ENCODE results near the gene WBP1.
"Not testable (repeated sequence)": the region's sequence is repeated elsewhere in the genome, so short reads cannot be mapped to it uniquely, and the experiment has no call there.

WBP1 gene

DNA sequence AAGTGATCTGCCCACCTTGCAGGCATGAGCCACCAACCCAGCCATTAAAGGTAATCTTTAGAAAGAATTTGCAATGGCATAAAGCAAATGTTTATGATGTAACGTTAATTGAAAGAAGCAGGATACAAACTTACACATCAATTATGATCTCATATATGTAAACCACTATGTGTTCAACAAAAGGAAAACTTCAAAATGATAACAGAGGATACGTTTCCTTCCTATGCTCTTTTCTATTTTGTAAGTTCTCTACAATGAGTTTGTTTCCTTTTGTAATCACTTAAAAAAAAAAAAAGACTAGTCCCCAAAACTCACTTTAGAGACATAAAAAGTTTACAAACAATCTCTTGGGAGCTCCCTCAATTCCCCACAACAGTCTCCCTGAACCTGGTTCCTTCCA lies 38.2 kb upstream of the WBP1 start:
- H2AFZ ChIP-seq (ENCODE audit: low read length, unreplicated experiment), result no peak overlapping the region
- H3K27me3 ChIP-seq (ENCODE audit: insufficient read depth, low read length), result no peaks in the 10 kb centered on the region
- no peaks in the 10 kb centered on the region for H3K79me2 ChIP-seq (ENCODE audit: control insufficient read depth, insufficient read depth, low read length, unreplicated experiment)
- H3K4me3 ChIP-seq (ENCODE audit: low read depth, low read length), result no peak overlapping the region
- peaks cover 1% of the 10 kb centered on the region; the same call in 1 of the 2 replicates for H3K36me3 ChIP-seq (ENCODE audit: insufficient read depth, low read length)
- peaks cover 3% of the 10 kb centered on the region for H3K4me1 ChIP-seq (ENCODE audit: control insufficient read depth, insufficient read depth, low read length, unreplicated experiment)
- no peak overlapping the region for H3K27ac ChIP-seq (ENCODE audit: low read depth, low read length)

DNA sequence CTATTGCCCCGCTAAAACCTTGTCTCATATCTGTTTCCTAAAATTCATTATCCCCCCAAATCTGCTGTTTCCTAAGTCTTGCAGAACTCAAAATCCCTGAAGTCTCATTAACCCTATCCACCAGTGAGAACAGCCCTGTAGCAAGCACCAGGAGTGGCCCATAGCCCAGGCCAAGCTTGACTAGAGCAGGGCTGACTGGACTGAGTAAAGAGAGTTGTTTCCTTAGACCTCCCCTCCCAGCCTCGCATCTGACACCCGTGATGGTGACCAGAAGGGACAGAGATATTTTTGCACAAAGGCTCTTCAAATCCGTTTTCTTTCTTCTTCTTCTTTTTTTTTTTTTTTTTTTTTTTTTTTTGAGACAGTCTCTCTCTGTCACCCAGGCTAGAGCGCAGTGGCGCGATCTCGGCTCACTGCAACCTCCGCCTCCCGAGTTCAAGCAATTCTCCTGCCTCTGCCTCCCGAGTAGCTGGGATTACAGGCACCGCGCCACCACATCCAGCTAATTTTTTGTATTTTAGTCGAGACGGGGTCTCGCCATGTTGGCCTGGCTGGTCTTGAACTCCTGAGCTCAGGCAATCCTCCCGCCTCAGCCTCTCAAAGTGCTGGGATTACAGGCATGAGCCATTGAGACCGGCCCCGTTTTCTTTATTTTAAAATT lies 37.7 kb upstream of the WBP1 start:
- H3K4me3 ChIP-seq (ENCODE audit: low read depth, low read length), result peak overlapping the region; percentile 92
- not testable (repeated sequence) for H3K36me3 ChIP-seq (ENCODE audit: insufficient read depth, low read length); H3K27me3 ChIP-seq (ENCODE audit: insufficient read depth, low read length); H3K4me1 ChIP-seq (ENCODE audit: control insufficient read depth, insufficient read depth, low read length, unreplicated experiment); H3K79me2 ChIP-seq (ENCODE audit: control insufficient read depth, insufficient read depth, low read length, unreplicated experiment)
- peak overlapping the region; percentile 82 for H3K27ac ChIP-seq (ENCODE audit: low read depth, low read length)
- peak overlapping the region; percentile 70 for H2AFZ ChIP-seq (ENCODE audit: low read length, unreplicated experiment)

DNA sequence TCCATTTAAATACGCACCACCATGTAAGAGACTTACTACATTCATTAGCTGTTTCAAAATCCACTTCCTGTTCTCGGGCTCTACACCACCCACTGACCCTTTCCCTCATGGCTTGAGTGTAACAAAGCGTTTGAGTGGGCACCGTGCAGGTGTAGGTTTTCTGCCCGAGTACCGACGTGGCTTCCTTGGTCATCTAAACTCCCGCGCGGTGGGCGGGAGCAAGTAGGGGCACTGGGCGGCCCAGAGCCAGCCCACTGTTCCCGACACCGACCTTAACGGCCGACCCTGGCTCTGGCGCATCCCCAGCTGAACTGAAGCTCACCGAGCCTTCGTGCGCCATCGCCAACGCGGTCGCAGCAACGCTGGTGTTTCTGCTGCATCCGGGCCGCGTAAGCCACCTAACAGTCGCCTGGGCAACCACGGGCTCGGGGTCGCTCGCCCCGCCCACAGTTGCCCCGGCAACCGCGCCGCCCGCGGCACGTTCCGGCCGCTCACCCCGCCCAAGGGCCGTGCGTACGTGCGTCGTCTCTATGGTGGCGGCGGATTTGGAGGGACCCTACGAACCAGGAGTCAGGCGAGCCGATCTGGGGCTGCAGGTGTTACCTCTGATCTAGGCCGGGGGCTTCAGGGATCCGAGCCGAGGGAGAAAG lies 36.9 kb upstream of the WBP1 start, which contains the start of the genes C2orf81 and WDR54:
C2orf81 (minus strand) TSS at position 399 of the 650 bp plus-strand sequence; CDS start at position 340, 59 bp downstream.
WDR54 (plus strand) TSS at position 510 of the 650 bp plus-strand sequence. CDS start 424 bp downstream, outside the sequence.
- Histone ChIP-seq H2AFZ (ENCODE audit: low read length, unreplicated experiment) (peak within 1 kb of the TSS; percentile 79), H3K27me3 (ENCODE audit: insufficient read depth, low read length) (no peaks in the 10 kb centered on the region), H3K4me3 (ENCODE audit: low read depth, low read length) (peak within 1 kb of the TSS; percentile 92), H3K4me1 (ENCODE audit: control insufficient read depth, insufficient read depth, low read length, unreplicated experiment) (peaks cover 3% of the 10 kb centered on the region), H3K79me2 (ENCODE audit: control insufficient read depth, insufficient read depth, low read length, unreplicated experiment) (no peaks in the 10 kb centered on the region), H3K27ac (ENCODE audit: low read depth, low read length) (peak within 1 kb of the TSS; percentile 82), H3K36me3 (ENCODE audit: insufficient read depth, low read length) (peaks cover 4% of the 10 kb centered on the region; the same call in 1 of the 2 replicates)

DNA sequence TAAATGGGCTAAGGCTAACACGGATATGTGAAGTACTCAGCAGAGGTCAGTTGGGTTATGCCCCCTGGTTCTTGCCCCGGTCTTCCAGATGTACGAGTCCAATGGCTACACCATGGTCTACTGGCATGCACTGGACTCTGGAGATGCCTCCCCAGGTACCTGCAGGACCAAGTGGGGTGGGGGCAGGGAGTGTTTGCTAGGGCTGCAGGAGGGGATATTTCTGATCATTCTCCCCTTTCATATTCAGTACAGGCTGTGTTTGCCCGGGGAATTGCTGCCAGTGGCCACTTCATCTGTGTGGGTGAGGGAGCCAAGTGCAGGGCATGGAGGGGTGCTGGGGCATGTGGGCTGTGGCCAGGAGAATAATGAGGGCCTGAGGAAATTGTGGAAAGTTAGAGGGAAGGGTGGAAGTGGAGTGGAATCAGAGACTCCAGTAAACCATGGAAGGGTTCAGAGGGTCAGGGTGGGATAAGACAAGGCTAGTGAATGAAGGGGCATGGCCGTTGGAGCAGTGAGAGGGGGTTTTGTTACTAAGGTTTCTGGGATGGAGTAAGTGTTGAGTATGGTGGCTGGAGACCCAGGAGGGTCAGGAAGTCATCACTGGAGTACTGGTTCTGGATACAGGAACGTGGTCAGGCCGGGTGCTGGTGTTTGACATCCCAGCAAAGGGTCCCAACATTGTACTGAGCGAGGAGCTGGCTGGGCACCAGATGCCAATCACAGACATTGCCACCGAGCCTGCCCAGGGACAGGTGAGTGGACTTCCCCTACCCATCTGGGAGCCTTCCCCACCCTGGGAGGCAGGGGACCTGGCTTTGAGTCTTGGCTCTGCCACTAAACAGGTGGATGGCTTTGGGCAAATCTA lies 34.8 kb upstream of the WBP1 start:
- H2AFZ ChIP-seq (ENCODE audit: low read length, unreplicated experiment), result no peak overlapping the region
- H3K4me3 ChIP-seq (ENCODE audit: low read depth, low read length), result no peak overlapping the region
- H3K36me3 ChIP-seq (ENCODE audit: insufficient read depth, low read length), result peaks cover 4% of the 10 kb centered on the region; the same call in 1 of the 2 replicates
- H3K4me1 ChIP-seq (ENCODE audit: control insufficient read depth, insufficient read depth, low read length, unreplicated experiment), result peaks cover 3% of the 10 kb centered on the region
- H3K27ac ChIP-seq (ENCODE audit: low read depth, low read length), result no peak overlapping the region
- H3K79me2 ChIP-seq (ENCODE audit: control insufficient read depth, insufficient read depth, low read length, unreplicated experiment), result no peaks in the 10 kb centered on the region
- H3K27me3 ChIP-seq (ENCODE audit: insufficient read depth, low read length), result no peaks in the 10 kb centered on the region

DNA sequence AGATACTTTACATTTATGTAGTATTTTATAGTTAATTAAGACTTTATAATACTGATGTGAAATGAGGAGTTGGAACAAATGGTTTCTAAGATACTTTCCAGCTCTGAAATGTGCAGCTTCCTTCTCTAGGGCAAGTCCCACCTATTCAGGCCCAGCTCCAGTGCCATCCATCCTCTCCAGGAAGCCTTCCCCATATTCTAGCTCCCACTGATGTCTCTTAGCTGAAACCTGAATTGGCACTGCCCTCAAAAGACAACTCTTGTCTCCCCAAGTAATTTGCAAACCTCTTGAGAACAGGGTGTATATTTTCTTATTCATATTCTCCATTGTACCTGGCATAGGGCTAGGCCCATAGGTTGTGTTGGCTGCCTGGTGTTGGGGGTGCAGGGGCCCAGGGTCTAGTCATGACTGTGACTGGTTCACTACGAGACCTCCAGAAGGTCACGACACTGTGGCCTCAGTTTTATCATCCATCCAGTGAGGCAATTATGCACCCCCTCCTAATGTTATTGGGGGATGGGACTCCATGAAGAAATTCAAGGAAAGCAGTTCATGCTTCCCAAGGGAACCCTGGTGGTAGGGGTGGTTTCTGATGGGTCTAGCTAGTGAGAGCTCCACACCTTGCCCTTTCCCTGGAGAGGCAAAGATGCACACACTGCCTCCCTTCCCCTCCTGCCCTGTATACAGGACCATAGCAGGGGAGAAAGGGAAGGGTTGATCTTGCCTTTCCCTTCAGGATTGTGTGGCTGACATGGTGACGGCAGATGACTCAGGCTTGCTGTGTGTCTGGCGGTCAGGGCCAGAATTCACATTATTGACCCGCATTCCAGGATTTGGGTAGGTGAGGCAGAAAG lies 33.9 kb upstream of the WBP1 start:
- Histone ChIP-seq H3K4me1 (ENCODE audit: control insufficient read depth, insufficient read depth, low read length, unreplicated experiment) (peaks cover 1% of the 10 kb centered on the region), H3K27ac (ENCODE audit: low read depth, low read length) (no peak overlapping the region), H3K27me3 (ENCODE audit: insufficient read depth, low read length) (no peaks in the 10 kb centered on the region), H2AFZ (ENCODE audit: low read length, unreplicated experiment) (no peak overlapping the region), H3K79me2 (ENCODE audit: control insufficient read depth, insufficient read depth, low read length, unreplicated experiment) (no peaks in the 10 kb centered on the region), H3K36me3 (ENCODE audit: insufficient read depth, low read length) (peaks cover 4% of the 10 kb centered on the region; the same call in 1 of the 2 replicates), H3K4me3 (ENCODE audit: low read depth, low read length) (no peak overlapping the region)

DNA sequence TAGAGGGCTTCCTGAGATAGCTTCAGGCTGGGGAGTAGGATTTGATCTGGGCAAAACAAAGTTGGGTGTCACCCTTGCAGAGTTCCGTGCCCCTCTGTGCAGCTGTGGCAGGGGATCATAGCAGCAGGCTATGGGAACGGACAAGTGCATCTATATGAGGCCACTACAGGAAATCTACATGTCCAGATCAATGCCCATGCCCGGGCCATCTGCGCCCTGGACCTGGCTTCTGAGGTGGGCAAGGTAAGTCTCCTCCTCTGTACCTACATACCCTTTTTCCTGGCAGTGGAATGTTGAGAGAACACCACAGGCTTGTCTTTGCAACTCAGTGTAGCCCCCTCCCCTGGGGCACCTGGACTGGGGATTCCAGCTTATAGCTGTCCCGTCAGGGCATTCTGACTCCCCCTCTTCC lies 33.2 kb upstream of the WBP1 start:
- no peak overlapping the region for H3K4me3 ChIP-seq (ENCODE audit: low read depth, low read length)
- no peaks in the 10 kb centered on the region for H3K27me3 ChIP-seq (ENCODE audit: insufficient read depth, low read length)
- H3K36me3 ChIP-seq (ENCODE audit: insufficient read depth, low read length), result peaks cover 4% of the 10 kb centered on the region; the same call in 1 of the 2 replicates
- no peaks in the 10 kb centered on the region for H3K79me2 ChIP-seq (ENCODE audit: control insufficient read depth, insufficient read depth, low read length, unreplicated experiment)
- no peak overlapping the region for H3K27ac ChIP-seq (ENCODE audit: low read depth, low read length)
- no peaks in the 10 kb centered on the region for H3K4me1 ChIP-seq (ENCODE audit: control insufficient read depth, insufficient read depth, low read length, unreplicated experiment)
- no peak overlapping the region for H2AFZ ChIP-seq (ENCODE audit: low read length, unreplicated experiment)

DNA sequence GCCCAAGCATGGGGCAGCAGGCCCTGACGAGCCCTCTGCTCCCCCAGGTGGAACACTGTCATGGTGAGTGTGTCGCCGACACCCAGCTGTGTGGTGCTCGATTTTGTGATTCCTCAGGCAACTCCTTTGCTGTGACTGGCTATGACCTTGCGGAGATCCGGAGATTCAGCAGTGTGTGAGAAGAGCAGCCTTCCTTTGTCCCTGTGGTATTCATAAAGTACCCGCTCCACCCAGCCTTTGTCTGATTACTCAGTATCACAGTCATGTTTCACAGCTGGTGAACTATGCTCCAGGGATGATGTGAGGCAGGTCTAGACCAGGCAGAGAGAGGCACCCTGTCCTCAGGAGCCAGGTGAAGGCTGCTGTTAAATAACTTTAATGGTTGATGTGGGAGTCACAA lies 32.7 kb upstream of the WBP1 start:
- Histone ChIP-seq H3K4me1 (ENCODE audit: control insufficient read depth, insufficient read depth, low read length, unreplicated experiment) (no peaks in the 10 kb centered on the region), H3K79me2 (ENCODE audit: control insufficient read depth, insufficient read depth, low read length, unreplicated experiment) (no peaks in the 10 kb centered on the region), H3K27me3 (ENCODE audit: insufficient read depth, low read length) (no peaks in the 10 kb centered on the region), H2AFZ (ENCODE audit: low read length, unreplicated experiment) (no peak overlapping the region), H3K27ac (ENCODE audit: low read depth, low read length) (no peak overlapping the region), H3K4me3 (ENCODE audit: low read depth, low read length) (no peak overlapping the region), H3K36me3 (ENCODE audit: insufficient read depth, low read length) (peaks cover 4% of the 10 kb centered on the region; the same call in 1 of the 2 replicates)

DNA sequence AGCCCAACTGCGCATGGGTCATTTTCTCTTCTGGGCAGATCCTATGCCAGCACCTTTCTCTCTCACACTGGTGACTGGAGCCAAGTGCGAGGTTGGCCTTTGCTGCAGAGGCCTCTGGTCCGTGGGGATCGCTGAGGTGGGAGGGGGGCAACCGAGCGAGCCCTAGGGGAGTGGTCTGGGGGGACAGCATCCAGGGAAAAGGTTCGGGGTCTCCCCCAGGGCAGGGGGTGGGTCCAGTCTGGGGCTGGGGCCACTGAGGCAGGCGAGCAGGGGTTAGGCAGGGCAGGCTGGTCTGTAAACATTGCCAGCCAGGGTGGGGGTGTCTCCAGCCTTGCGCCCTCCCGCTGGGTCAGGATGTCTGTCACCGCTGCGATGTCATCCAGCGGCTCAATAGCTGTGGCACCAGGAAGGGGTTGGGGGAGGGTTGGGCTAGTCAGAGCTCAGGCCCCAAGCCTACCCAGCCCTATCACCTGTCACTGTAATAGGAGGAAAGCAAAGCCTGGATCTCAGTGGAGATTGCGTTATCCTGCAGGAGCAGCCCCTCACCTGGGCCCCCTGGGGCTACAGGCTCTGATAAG lies 32.0 kb upstream of the WBP1 start:
- Histone ChIP-seq H3K79me2 (ENCODE audit: control insufficient read depth, insufficient read depth, low read length, unreplicated experiment) (no peaks in the 10 kb centered on the region), H3K4me1 (ENCODE audit: control insufficient read depth, insufficient read depth, low read length, unreplicated experiment) (no peaks in the 10 kb centered on the region), H3K36me3 (ENCODE audit: insufficient read depth, low read length) (peaks cover 4% of the 10 kb centered on the region; the same call in 1 of the 2 replicates), H2AFZ (ENCODE audit: low read length, unreplicated experiment) (no peak overlapping the region), H3K4me3 (ENCODE audit: low read depth, low read length) (no peak overlapping the region), H3K27me3 (ENCODE audit: insufficient read depth, low read length) (no peaks in the 10 kb centered on the region), H3K27ac (ENCODE audit: low read depth, low read length) (no peak overlapping the region)

DNA sequence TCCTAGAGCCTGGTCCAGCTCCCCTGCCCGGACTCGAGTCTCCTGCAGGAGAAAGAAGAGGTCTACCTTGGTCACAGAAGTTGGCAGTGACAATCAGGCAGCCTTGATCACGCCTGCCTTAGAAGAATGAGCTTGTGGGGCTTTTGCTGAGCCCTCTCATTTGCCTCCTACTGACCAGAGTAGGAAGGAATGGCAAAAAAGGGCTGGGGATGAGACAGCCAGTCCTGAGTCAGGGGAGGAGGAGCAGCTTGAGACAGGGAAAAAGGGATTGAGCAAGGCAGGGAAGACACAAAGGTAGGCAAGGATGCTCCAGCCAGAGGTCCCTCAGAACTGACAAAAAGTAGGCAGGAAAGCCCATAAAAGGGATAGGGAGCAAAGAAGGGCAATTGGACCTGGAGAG lies 30.7 kb upstream of the WBP1 start:
- H3K4me3 ChIP-seq (ENCODE audit: low read depth, low read length), result no peak overlapping the region
- H2AFZ ChIP-seq (ENCODE audit: low read length, unreplicated experiment), result no peak overlapping the region
- no peaks in the 10 kb centered on the region for H3K4me1 ChIP-seq (ENCODE audit: control insufficient read depth, insufficient read depth, low read length, unreplicated experiment)
- H3K27me3 ChIP-seq (ENCODE audit: insufficient read depth, low read length), result no peaks in the 10 kb centered on the region
- H3K36me3 ChIP-seq (ENCODE audit: insufficient read depth, low read length), result peaks cover 4% of the 10 kb centered on the region; the same call in 1 of the 2 replicates
- H3K27ac ChIP-seq (ENCODE audit: low read depth, low read length), result no peak overlapping the region
- no peaks in the 10 kb centered on the region for H3K79me2 ChIP-seq (ENCODE audit: control insufficient read depth, insufficient read depth, low read length, unreplicated experiment)

Measured in ACC112 (cell line).